Neural progenitor cell (in vitro differentiated cells): Measurements from ENCODE around the gene NR2F1-AS1.

Source experiments
- CTCF ChIP-seq: fragments of 200-600 bp; sonication (generic); IDR thresholded peaks from 2 replicates; pipeline ENCODE4 v1.5.1; 2017; ENCODE audit warnings: antibody characterized with exemption, mild to moderate bottlenecking
- EZH2 ChIP-seq: fragments of 200-600 bp; sonication (generic); IDR thresholded peaks from 2 replicates; pipeline ENCODE4 v1.6.1; 2017; ENCODE audit warnings: antibody characterized with exemption, mild to moderate bottlenecking, moderate library complexity
- EZH2phosphoT487 ChIP-seq: fragments of 200-600 bp; sonication (generic); IDR thresholded peaks from 2 replicates; pipeline ENCODE4 v1.6.1; 2017; ENCODE audit warnings: antibody characterized with exemption

DNA sequence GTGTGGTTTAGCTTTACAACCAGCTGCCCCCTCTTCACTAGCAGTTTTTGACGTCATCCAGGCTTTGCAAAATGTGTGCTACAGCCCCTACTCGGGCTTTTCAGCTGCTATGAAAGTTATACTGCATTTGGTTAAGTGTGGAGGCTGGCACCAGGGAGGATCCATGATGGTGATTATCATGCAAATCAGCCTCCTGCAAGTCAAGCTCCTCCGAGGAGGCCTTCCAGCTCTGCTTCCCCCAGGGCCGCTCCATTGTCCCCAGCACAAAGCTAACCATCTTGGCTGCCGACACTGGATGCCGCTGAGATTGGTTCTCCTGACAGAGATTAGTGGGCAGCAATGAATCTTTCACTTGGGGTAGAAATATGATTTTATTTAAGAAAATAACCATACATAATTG, 159.6 kb downstream of the NR2F1-AS1 start:
- no peak for TF ChIP-seq EZH2phosphoT487
- TF ChIP-seq CTCF: no peak
- TF ChIP-seq EZH2: no peak
